Immature natural killer cell (primary cell): ENCODE results near the gene EPS8L3. TPM values are rescaled to one million over a fixed set of nuclear protein-coding genes. Genes with fewer than 3 reads are reported as not detected.
A peak's percentile ranks its signal among the peaks of the same experiment; 100 is the strongest.

ENCODE experiments used
- DNase-seq, 3 donors: peaks; one replicate each; pipeline ENCODE4 v3.0.0; 2022; ENCODE audit warnings: mixed read lengths in 1 of 3
- H3K27ac Mint-ChIP-seq, 6 donors: one replicate each; pipeline ENCODE4 v1.8.0; 2020; ENCODE audit warnings: mixed read lengths in 6 of 6, mild to moderate bottlenecking in 5 of 6, inconsistent platforms in 4 of 6, moderate library complexity in 3 of 6
- H3K27me3 Mint-ChIP-seq, 3 donors: one replicate each; pipeline ENCODE4 v1.8.0; 2020 to 2021; ENCODE audit warnings: low read depth in 3 of 3, mild to moderate bottlenecking in 3 of 3, mixed read lengths in 3 of 3, moderate library complexity in 3 of 3, inconsistent platforms in 1 of 3
- H3K36me3 Mint-ChIP-seq, 3 donors: one replicate each; pipeline ENCODE4 v1.8.0; 2020; ENCODE audit warnings: mixed read lengths in 3 of 3, inconsistent platforms in 2 of 3, mild to moderate bottlenecking in 2 of 3
- H3K4me1 Mint-ChIP-seq, 2 donors: one replicate each; pipeline ENCODE4 v1.8.0; 2020; ENCODE audit warnings: inconsistent platforms in 2 of 2, mild to moderate bottlenecking in 2 of 2, mixed read lengths in 2 of 2, moderate library complexity in 1 of 2
- H3K4me3 Mint-ChIP-seq, 5 donors: one replicate each; pipeline ENCODE4 v1.8.0; 2020; ENCODE audit warnings: mild to moderate bottlenecking in 5 of 5, mixed read lengths in 5 of 5, inconsistent platforms in 3 of 5, moderate library complexity in 3 of 5
- H3K9me3 Mint-ChIP-seq, 6 donors: one replicate each; pipeline ENCODE4 v1.8.0; 2020; ENCODE audit warnings: mild to moderate bottlenecking in 6 of 6, mixed read lengths in 6 of 6, inconsistent platforms in 4 of 6, moderate library complexity in 3 of 6
- polyA plus RNA-seq, 3 donors: library from polyadenylated mRNA; unstranded; fragments of 300-500 nt; fragmentation: Illumina TruSeq; gene quantifications; one replicate each; pipeline ENCODE4 v1.2.3, GENCODE V29; 2021

The EPS8L3 gene, protein sequence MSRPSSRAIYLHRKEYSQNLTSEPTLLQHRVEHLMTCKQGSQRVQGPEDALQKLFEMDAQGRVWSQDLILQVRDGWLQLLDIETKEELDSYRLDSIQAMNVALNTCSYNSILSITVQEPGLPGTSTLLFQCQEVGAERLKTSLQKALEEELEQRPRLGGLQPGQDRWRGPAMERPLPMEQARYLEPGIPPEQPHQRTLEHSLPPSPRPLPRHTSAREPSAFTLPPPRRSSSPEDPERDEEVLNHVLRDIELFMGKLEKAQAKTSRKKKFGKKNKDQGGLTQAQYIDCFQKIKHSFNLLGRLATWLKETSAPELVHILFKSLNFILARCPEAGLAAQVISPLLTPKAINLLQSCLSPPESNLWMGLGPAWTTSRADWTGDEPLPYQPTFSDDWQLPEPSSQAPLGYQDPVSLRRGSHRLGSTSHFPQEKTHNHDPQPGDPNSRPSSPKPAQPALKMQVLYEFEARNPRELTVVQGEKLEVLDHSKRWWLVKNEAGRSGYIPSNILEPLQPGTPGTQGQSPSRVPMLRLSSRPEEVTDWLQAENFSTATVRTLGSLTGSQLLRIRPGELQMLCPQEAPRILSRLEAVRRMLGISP
- under 1 TPM in 2 of 3 donors, not detected in 1; 0.09 to 0.13 TPM for polyA plus RNA-seq

DNA sequence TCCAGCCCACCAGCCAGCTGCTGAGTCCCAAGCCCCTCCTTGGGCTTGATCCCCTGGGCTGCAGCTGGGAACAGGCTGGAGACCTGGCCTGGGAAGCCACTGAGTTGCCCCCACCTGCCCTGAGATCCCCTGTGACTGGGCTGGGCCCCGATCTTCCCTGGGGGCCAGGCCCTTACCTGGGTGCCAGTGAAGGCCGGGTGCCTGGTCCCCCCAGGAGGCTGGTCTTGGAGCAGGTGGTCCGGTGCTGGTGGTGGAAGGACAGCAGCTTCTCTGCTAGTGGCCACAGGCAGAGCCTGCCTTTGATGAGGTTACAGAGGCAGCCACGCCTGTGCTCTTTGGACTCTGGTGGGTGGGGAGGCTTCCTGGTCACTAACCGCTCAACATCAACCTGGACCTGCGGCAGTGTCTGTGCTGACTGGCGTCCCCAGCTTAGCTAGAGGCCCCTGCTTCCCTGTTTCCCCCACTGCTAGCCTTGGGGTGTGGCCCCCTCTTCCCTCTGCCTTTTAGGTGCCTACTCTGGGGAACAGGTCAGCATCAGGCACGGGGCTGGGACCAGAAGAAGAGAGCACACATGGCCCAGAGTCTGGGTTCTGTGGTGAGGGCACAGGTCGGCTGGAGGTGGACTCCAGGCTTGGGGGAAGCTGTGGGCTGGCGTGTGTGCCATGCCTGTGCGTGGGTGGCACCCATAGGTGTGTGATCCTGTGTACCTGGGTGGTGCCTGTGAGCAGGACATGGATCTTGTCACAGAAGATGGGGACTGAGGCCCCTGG lies at the start of gene EPS8L3:
Gene EPS8L3 (minus strand): TSS at position 278 of the 770 bp plus-strand sequence. CDS start 2,174 bp downstream, outside the sequence.
- Mint-ChIP-seq H3K9me3 (no peaks in the 10 kb centered on the region), H3K27me3 (no peaks in the 10 kb centered on the region), H3K4me1 (no peaks in the 10 kb centered on the region), H3K27ac (peak within 1 kb of the TSS in 1 of 6 donors; percentile 29), H3K4me3 (peak within 1 kb of the TSS in 2 of 5 donors; percentile 19 to 39), H3K36me3 (no peaks in the 10 kb centered on the region)
- peak in 1 of 3 donors; percentile 21 for DNase-seq

DNA sequence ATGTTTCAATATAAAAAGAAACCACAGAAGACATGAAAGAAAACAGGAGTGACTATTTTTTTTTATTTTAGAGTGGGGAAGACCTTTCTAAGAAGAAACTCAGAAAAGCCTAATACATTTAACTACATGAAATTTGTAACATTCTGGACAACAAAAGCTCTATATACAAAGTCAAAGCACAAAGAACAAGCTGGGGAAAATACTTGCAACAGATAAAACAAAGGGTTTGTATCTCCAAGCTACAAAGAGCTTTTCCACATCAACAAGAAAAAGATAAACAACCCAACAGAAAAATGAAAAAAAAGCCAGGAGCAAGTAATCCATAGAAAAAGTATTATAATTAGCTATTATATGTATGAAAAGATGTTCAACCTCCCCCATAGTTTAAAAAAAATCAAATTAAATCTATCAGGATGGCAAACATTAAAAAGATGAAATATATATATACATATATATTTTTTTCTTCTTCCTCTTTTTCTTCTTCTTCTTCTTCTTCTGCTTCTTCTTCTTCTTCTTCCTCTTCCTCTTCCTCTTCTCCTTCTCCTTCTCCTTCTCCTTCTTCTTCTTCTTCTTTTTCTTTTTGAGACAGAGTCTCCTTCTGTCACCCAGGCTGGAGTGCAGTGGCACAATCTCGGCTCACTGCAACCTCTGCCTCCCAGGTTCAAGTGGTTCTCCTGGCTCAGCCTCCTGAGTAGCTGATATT lies 49.1 kb upstream of the EPS8L3 start:
- no peak for DNase-seq
- Mint-ChIP-seq H3K9me3 (peaks cover 0 to 5% (median 0%) of the 10 kb centered on the region in 6 donors), H3K36me3 (peaks cover 0 to 8% (median 3%) of the 10 kb centered on the region in 3 donors), H3K27me3 (peaks cover 0 to 7% (median under 1%) of the 10 kb centered on the region in 3 donors), H3K4me1 (no peaks in the 10 kb centered on the region), H3K27ac (no peak overlapping the region), H3K4me3 (no peak overlapping the region)

DNA sequence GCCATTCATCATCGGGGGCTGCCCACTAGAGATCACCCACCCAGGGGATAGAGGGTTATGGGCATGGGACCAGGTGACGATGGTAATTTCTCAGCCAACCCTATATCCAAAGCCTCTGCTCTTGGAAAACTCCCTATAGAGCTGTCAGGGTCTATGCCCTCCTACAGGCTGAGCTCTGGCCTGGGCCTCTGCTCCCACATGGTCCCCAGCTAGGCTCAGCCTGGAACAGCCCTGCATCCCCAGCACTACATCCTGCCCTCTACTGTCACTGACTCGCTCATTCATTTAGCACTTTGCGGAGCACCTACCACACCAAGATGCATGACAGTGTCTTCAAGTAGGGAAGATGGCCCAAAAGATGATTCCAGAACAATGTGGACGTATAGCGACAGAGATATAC lies 45.0 kb upstream of the EPS8L3 start:
- H3K4me1 Mint-ChIP-seq: peaks cover 4 to 9% of the 10 kb centered on the region in 2 donors
- DNase-seq: no peak
- H3K36me3 Mint-ChIP-seq: no peaks in the 10 kb centered on the region
- H3K27ac Mint-ChIP-seq: no peak overlapping the region
- H3K9me3 Mint-ChIP-seq: no peaks in the 10 kb centered on the region
- no peak overlapping the region for H3K4me3 Mint-ChIP-seq
- peaks cover 6 to 10% (median 8%) of the 10 kb centered on the region in 3 donors for H3K27me3 Mint-ChIP-seq

DNA sequence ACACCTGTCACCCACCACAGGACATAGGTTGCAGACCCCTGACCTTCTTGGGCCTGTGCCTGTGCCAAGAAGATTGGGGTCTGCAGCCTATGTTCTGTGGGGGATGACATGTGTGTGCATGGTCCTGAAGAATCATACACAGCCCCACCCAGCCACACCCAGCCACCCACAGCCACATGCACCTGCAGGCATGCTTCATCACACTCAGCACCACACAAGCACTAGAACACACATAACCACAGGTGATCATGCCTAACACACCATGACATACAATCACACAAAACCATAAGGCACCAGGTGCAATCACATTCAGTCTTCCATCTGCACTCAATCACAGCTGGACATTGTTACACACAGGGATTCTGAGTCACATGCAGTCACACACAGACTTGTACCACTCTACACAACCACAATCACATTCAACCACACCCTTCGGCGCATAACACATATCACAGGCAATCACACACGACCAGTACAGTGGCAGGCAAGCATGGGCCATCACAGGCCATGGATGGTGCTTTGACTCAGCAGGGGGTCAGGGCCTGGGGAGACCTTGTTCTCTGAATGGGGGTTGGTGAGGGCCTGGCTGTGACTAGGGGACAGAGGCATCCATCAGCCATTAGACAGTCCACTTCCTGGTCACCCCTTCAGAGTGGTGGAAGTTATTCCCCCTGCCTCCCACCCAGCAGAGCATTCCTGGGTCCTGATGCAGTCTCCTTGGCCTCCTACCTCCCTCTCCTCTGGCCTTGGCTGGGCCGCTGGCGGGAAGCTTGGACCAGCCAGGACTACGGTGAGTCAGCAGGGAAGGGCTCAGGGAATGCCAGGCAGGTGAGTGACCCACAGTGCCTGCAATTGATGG lies 44.3 kb upstream of the EPS8L3 start:
- no peak for DNase-seq
- Mint-ChIP-seq H3K36me3 (no peaks in the 10 kb centered on the region), H3K4me3 (no peak overlapping the region), H3K9me3 (no peaks in the 10 kb centered on the region), H3K4me1 (peaks cover 10 to 15% of the 10 kb centered on the region in 2 donors), H3K27me3 (peaks cover 6 to 10% (median 9%) of the 10 kb centered on the region in 3 donors), H3K27ac (no peak overlapping the region)

DNA sequence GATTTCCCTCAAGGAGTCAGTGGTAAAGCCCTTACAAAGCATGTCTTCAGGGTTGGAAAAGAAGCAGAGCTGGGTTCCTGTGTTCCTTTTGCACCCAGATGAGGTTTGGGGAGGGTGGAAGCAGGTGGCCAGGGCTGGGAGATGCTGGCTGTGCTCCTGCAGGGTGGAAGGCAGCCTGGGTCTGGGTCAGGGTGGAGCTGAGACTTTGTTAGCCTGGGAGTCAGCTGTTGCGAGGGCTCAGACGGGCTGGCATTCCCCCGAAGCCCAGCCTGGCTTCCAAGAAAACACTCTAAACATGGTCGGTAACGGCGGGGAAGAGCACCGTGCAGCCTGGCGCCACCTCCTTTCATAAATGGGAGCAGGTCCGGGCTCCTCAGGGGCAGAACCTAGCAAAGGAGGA lies 43.7 kb upstream of the EPS8L3 start:
- Mint-ChIP-seq H3K9me3 (no peaks in the 10 kb centered on the region), H3K27me3 (peaks cover 6 to 10% (median 8%) of the 10 kb centered on the region in 3 donors), H3K27ac (no peak overlapping the region), H3K36me3 (no peaks in the 10 kb centered on the region), H3K4me3 (no peak overlapping the region), H3K4me1 (peaks cover 17 to 22% of the 10 kb centered on the region in 2 donors)
- DNase-seq: no peak

DNA sequence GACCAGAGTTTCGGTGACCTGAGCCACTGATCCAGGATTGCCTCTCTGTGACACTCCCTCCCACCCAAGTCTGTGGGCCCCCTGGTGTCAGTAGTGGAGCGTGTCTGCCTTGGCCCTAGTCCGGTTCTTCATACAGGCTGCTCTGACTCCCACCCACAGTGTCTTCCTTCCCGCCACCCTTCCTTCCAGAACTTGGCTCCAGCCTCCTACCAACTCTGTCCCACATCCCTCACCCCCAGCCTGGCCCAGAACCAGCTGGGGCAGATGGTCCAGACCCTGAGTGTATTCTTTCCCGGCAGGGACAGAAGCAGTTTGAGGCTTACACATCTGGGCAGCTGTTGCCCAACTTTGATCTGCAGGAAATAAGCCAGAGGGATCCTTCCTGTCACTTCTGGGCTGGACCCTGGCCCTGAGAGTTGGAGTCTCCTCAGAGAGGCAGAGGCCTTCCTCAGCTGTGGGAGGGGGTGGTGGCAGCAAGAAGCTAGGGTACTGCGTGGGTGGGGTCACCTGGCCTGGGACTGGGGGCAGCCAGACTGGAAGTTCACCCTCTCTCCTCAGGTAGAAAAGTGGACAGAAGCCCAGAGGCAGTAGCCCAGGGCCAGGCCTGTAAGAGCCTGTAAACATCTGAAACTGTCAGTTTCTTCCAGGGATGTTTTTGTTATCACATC lies 43.1 kb upstream of the EPS8L3 start:
- no peaks in the 10 kb centered on the region for H3K36me3 Mint-ChIP-seq
- peaks cover 4 to 10% (median 6%) of the 10 kb centered on the region in 3 donors for H3K27me3 Mint-ChIP-seq
- H3K27ac Mint-ChIP-seq: no peak overlapping the region
- no peak for DNase-seq
- no peaks in the 10 kb centered on the region for H3K9me3 Mint-ChIP-seq
- H3K4me1 Mint-ChIP-seq: peaks cover 22 to 27% of the 10 kb centered on the region in 2 donors
- H3K4me3 Mint-ChIP-seq: no peak overlapping the region

DNA sequence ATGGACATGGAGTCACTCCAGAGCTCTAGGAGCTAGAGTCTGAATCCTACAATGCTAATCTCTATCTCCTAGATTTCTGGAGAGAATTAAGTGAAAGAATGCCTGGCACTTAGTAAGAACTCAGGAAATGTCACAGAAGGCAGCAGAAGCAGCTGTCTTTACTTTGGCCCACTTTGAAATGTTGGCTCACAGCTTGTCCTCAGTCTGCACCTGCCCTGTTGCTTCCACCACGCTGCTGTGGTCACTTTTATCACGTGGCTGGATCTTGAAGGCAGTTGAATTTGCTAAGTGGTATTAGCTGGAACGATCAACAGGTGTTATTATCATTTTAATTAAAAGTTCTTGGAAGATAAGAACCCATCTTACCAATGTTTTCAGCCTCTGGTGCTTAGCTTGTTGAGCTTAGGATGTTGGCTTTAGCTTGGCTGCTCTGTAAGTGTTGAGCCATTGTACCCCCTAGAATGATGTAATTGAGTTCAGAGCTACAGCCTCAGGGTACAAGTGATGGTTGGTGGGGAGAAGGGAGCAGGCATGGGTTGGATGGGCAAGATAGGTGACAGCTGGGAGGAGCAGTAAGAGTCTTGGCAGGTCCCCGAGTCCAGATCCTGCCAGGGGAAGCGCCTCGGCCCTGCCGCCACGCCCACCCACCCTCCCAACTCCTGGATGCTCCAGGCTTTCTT lies 41.9 kb upstream of the EPS8L3 start:
- Mint-ChIP-seq H3K27ac (no peak overlapping the region), H3K9me3 (no peaks in the 10 kb centered on the region), H3K4me1 (peaks cover 32 to 40% of the 10 kb centered on the region in 2 donors), H3K36me3 (no peaks in the 10 kb centered on the region), H3K4me3 (no peak overlapping the region), H3K27me3 (peaks cover 4 to 10% (median 8%) of the 10 kb centered on the region in 3 donors)
- no peak for DNase-seq

DNA sequence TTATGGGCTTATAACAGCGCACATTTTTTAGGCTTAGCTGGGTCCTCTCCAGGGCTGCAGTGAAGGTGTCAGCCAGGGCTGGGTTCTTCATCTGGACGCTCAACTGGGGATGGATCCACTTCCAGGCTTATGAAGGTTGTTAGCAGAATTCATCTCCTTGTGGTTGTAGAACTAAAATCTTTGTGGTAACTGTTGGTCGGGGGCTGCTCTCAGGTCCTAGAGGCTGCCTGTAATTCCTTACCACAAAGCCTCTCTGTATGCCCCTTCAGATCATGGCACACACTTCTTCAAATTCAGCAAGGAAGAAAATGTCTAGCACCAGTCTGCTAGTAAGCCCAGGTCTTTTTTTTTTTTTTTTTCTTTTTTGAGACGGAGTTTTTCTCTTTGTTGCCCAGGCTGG lies 40.9 kb upstream of the EPS8L3 start:
- Mint-ChIP-seq H3K36me3 (peaks cover 0 to 4% (median 0%) of the 10 kb centered on the region in 3 donors), H3K27me3 (peaks cover 4 to 12% (median 10%) of the 10 kb centered on the region in 3 donors), H3K27ac (no peak overlapping the region), H3K4me1 (peaks cover 37 to 47% of the 10 kb centered on the region in 2 donors), H3K9me3 (peaks cover 0 to 2% (median 0%) of the 10 kb centered on the region in 6 donors), H3K4me3 (no peak overlapping the region)
- no peak for DNase-seq

DNA sequence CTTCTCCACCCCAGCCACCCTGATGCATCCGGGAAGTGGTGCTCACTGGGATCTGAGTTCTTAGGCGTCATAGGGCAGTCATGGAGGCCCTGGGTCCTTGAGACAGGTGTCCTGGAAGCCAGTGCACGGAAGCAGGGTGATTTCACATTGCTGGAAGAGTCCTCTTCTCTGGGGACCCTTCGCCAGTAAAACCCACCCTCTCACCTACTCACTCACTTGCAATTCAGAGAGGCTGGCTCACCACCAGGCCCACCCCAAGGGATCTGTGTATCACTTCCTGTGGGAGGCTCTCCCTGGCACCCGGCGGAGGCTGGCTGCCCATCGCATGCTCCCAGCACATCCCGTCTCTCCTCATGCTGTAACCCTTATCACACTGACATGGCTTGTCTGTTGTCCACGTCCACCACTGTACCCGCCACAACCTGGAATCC lies 40.2 kb upstream of the EPS8L3 start:
- H3K27ac Mint-ChIP-seq: peak overlapping the region in 3 of 6 donors; percentile 56 to 78 (median 65)
- peaks cover 0 to 2% (median 0%) of the 10 kb centered on the region in 6 donors for H3K9me3 Mint-ChIP-seq
- no peak for DNase-seq
- H3K27me3 Mint-ChIP-seq: peaks cover 4 to 15% (median 13%) of the 10 kb centered on the region in 3 donors
- H3K4me1 Mint-ChIP-seq: peaks cover 42 to 54% of the 10 kb centered on the region in 2 donors
- peaks cover 0 to 4% (median 0%) of the 10 kb centered on the region in 3 donors for H3K36me3 Mint-ChIP-seq
- peak overlapping the region in 1 of 5 donors; percentile 55 for H3K4me3 Mint-ChIP-seq

DNA sequence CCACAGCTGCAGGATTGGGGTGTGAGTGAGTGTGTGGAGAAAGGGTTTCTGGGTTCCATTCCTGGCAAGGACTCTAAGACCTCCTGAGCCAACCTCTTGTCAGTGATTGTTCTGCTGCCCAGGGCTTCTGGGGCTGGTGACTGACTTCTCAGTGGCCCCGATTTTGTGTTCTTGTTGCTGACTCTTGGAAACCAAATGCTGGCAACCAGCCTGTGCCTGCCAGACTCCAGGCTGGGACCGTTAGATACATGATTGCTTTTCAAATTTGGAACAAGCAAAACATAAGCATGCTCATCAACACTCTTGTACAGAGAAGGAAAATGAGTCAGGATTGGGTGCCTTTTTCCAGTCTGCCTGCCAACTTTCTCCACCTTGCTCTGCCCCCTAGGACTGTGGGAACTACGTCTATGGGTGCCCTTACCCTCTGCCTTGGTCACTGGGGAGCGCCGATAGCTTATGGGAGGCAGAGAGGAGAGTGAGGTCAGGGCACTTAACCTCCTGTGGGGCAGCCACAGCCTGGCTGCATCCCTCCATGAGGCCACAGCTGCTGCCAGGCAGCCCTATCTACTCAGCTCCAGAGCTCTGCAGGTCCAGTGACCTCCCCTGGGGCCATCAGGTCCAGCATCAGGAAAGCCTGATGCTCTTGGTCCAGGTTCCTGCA lies 39.3 kb upstream of the EPS8L3 start:
- no peak for DNase-seq
- H3K27ac Mint-ChIP-seq: peak overlapping the region in 5 of 6 donors; percentile 62 to 89 (median 77)
- peaks cover 0 to 2% (median 0%) of the 10 kb centered on the region in 6 donors for H3K9me3 Mint-ChIP-seq
- peaks cover 0 to 4% (median 0%) of the 10 kb centered on the region in 3 donors for H3K36me3 Mint-ChIP-seq
- H3K4me1 Mint-ChIP-seq: peaks cover 46 to 60% of the 10 kb centered on the region in 2 donors
- peaks cover 4 to 15% (median 13%) of the 10 kb centered on the region in 3 donors for H3K27me3 Mint-ChIP-seq
- peak overlapping the region; percentile 30 to 76 (median 73) for H3K4me3 Mint-ChIP-seq
